Measurements from ENCODE around the gene BCAS1. TPM values are rescaled to one million over a fixed set of nuclear protein-coding genes. Genes with fewer than 3 reads are reported as not detected.

Gene BCAS1
- total RNA-seq, 1 experiment from 2014 or later = 3.1 TPM

DNA sequence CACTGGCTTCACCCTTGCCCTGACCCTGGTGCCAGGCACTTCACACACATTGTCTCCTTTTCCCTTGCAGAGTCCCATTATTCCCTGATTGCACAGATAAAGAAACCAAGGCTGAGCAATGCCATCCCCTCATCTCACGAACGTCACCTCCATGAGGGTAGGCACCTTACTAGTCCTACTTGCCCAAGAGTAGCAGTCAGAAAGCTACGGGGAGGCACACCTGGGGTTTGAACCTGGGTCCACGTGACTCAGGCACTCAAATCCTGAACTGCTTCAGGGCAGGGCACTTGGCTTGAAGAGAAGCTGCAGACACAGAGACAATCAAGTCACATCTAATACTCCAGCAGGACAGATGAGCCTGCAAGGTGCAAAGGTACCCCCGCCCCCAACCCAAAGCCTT, 1.9 kb downstream of the BCAS1 start:
- no peak for ATAC-seq
- no TSS peak for BruUV-seq (replicated peaks)
- H3K4me1 ChIP-seq (ENCODE audit: control insufficient read depth, insufficient read depth, low read length) = peaks cover 73% of the 10 kb centered on the region
- H3K27me3 ChIP-seq (ENCODE audit: control insufficient read depth, insufficient read depth, low read length) = no peaks in the 10 kb centered on the region
- no peaks in the 10 kb centered on the region for H3K36me3 ChIP-seq (ENCODE audit: control insufficient read depth, insufficient read depth, low read length)
- no peak for DNase-seq (ENCODE audit: low read depth, low spot score)
- TF ChIP-seq REST (IDR thresholded peaks at IDR 0.05; ENCODE audit: insufficient read depth in 1 of 2, low read depth in 2 of 2, low read length in 1 of 2) = no peak
- no peak for TF ChIP-seq TCF7L2 (IDR thresholded peaks at IDR 0.05; ENCODE audit: low read depth, low read length)
- TF ChIP-seq CTCF (IDR thresholded peaks at IDR 0.05) = no peak
- TF ChIP-seq POLR2AphosphoS5 (IDR thresholded peaks at IDR 0.05; ENCODE audit: low read depth, low read length) = no peak
- no peak for TF ChIP-seq SIN3A (IDR thresholded peaks at IDR 0.05; ENCODE audit: borderline replicate concordance, insufficient read depth, low read depth, low read length)
- in situ Hi-C loops (cut with HindIII; ENCODE audit: low pct_unique_long_range_greater_than_20kb, low sequenced_read_pairs) = no loop called here
- ChIA-PET CTCF (interaction anchor here (0.8 kb wide), 1 partner anchor 134 kb away, joined by 4 read pairs; no protein-coding TSS in a partner anchor), POLR2A (interaction anchor here (0.6 to 0.7 kb wide), 2 partner anchors 143 to 160 kb away, joined by 3 read pairs; no protein-coding TSS in a partner anchor)
- no peaks in the 10 kb centered on the region for H3K9me3 ChIP-seq (ENCODE audit: control insufficient read depth, insufficient read depth, low read depth, low read length)
- peak overlapping the region; percentile 97 for H3K27ac ChIP-seq (ENCODE audit: low read length)
- intact Hi-C loops (cut with micrococcal nuclease; ENCODE audit: unreplicated experiment) = loop anchor here (10.0 kb wide), 1 partner anchor 494 kb away; no protein-coding TSS in a partner anchor
- no peak overlapping the region for H3K4me3 ChIP-seq (ENCODE audit: low read depth in 2 of 2, low read length in 2 of 2)

GRCh38 chr20:54067606-54068174, 2.7 kb downstream of the BCAS1 start:
- CTCF ChIA-PET = no interaction called here
- intact Hi-C loops (cut with micrococcal nuclease; ENCODE audit: unreplicated experiment) (loop anchor here (10.0 kb wide), 1 partner anchor 493 kb away; no protein-coding TSS in a partner anchor), in situ Hi-C loops (cut with HindIII; ENCODE audit: low pct_unique_long_range_greater_than_20kb, low sequenced_read_pairs) (no loop called here)
- ATAC-seq (peak; percentile 88), DNase-seq (ENCODE audit: low read depth, low spot score) (peak; percentile 95)
- BruUV-seq (replicated peaks) = no TSS peak
- POLR2A ChIA-PET = interaction anchor here (0.5 to 0.6 kb wide), 2 partner anchors 36 to 335 kb away, joined by 5 to 7 read pairs; no protein-coding TSS in a partner anchor
- H3K9me3 ChIP-seq (ENCODE audit: control insufficient read depth, insufficient read depth, low read depth, low read length) = no peaks in the 10 kb centered on the region
- peak overlapping the region; percentile 3 to 38; a peak in 2 of 4 replicates for H3K4me3 ChIP-seq (ENCODE audit: low read depth in 2 of 2, low read length in 2 of 2)
- H3K27ac ChIP-seq (ENCODE audit: low read length) = peak overlapping the region; percentile 97
- no peaks in the 10 kb centered on the region for H3K36me3 ChIP-seq (ENCODE audit: control insufficient read depth, insufficient read depth, low read length)
- peaks cover 81% of the 10 kb centered on the region for H3K4me1 ChIP-seq (ENCODE audit: control insufficient read depth, insufficient read depth, low read length)
- H3K27me3 ChIP-seq (ENCODE audit: control insufficient read depth, insufficient read depth, low read length) = no peaks in the 10 kb centered on the region
- TF ChIP-seq SIN3A (IDR thresholded peaks at IDR 0.05; ENCODE audit: borderline replicate concordance, insufficient read depth, low read depth, low read length) (peak; percentile 97), CTCF (IDR thresholded peaks at IDR 0.05) (no peak), POLR2AphosphoS5 (IDR thresholded peaks at IDR 0.05; ENCODE audit: low read depth, low read length) (peak; percentile 95), REST (IDR thresholded peaks at IDR 0.05; ENCODE audit: insufficient read depth in 1 of 2, low read depth in 2 of 2, low read length in 1 of 2) (no peak; a peak in 1 of 4 replicates), TCF7L2 (IDR thresholded peaks at IDR 0.05; ENCODE audit: low read depth, low read length) (peak; percentile 78)

All from Panc1 (cell line).